Activated CD8-positive, alpha-beta memory T cell treated with anti-CD3 and anti-CD28 coated beads for 36 hours (primary cell): ENCODE measurements around the gene SPAG4. TPM values are rescaled to one million over a fixed set of nuclear protein-coding genes. Genes with fewer than 3 reads are reported as not detected.

ENCODE experiments used
- CTCF ChIA-PET: fragments of 350-600 bp; sonication (Branson Sonifier 250); formaldehyde crosslinking; loops from one replicate; lab custom pipeline; 2021; ENCODE audit warnings: antibody characterized with exemption; lab: Charles Lee
- POLR2A ChIA-PET: fragments of 350-600 bp; sonication (Branson Sonifier 250); formaldehyde crosslinking; loops from one replicate; lab custom pipeline; 2021; ENCODE audit warnings: antibody characterized with exemption; lab: Charles Lee
- total RNA-seq, 2 experiments: library from RNA; stranded (reverse); gene quantifications; one replicate each; pipeline ENCODE4 v1.2.3, GENCODE V29; 2021

The SPAG4 gene
- total RNA-seq, 2 experiments from 2014 or later: 3.5 to 4.7 TPM

DNA sequence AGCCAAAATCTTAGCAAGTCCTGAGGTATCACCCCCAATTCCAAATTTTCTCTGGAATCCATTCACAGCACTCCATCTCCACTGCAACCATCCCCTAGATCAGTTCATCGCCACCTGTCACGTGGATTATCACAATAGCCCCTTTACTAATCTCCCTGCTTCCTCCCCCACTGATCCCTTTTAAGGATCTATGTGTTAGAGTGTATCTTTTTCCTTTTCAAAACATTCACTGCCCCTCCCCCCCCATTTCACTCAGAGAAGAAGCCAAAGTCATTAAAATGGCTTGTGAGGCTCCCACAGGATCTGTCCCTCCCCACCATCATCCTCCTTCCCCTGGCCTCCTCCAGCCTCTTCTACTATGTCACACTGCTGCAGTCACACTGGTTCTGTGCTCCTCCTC lies 18.4 kb upstream of the SPAG4 start:
- ChIA-PET CTCF (interaction anchor here (1.1 kb wide), 1 partner anchor 9 kb away, joined by 3 read pairs; no protein-coding TSS in a partner anchor), POLR2A (no interaction called here)

DNA sequence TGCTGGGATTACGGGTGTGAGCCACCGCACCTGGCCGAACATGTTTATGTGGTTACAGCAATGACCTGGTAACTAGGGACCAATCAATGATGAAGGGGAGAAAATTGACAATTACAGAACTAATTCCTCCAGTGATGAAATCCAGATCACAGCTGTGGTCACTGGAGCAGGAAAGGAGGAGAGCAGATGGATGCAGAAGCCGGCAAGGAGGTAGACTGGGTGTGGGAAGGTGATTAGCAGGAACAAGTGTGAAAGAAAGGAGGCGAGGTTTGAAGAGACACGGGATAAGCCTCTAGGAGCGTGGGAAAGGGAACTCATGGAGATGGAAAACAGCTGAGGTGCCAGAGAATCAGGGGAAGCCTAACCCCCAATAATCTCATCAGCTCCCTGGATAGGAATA lies 17.2 kb upstream of the SPAG4 start:
- ChIA-PET CTCF (interaction anchor here (0.8 kb wide), 1 partner anchor 18 kb away, joined by 3 read pairs; no protein-coding TSS in a partner anchor), POLR2A (no interaction called here)

DNA sequence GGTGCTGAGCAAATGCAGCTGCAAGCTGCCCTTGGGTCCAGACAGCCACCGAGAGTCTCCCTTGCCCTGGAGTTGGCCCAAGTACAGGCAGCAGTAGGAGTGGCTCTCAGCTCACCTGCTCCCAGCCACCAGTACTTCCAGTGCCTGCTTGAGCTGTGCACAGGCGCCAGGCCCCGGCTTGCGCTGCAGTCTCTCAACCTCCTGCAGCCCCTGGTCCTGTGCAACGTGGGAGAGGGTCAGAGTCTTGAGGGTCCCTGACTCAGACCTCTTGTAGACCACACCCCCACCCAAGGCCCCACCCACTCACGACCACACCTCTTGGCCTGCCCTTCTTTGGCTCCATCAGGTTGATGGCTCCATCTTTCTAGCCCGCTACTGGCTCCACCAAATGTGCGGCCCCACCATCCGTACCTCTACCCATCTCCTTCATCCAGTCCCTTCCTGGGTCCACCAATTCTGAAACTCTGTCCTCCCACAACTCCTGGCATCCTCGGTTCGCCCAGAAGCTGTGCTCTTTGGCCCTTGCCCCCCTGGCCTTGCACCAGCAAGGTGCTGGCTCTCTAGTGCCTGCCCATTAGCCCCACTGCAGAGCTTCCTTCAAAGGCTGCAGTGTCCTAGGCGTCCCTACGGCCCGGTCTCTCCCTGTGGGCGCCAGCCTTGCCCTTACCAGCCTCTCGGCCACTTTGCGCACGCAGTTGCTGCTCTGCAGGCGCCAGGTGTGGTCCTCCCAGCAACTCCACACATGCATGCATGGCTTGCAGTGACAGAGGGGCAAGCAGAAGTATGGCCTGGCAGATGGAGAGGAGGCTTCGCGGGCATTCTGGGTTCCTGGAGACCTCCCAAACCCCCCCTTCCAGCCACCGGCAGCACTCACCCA lies 16.5 kb upstream of the SPAG4 start:
- ChIA-PET POLR2A (no interaction called here), CTCF (interaction anchor here (0.7 to 0.8 kb wide), 2 partner anchors 19 to 396 kb away, joined by 3 read pairs; no protein-coding TSS in a partner anchor)

DNA sequence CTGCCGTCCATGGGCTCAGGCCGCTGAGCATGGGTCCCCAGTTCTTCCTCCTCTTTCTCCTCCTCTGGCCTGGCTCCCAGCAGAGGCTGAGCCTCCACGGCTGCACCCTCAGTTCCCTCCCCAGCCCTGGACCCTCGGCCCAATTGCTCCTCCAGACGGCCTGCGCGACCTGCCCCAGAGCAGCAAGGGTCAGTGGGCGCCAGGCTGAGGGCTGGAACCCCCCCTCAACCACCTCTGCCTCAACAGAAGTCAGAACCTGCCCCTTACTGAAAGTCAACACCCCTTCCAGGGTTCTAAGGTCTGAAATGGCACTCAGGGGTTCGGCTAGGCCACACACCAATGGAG lies 15.9 kb upstream of the SPAG4 start:
- ChIA-PET CTCF (interaction anchor here (0.6 to 0.9 kb wide), 3 partner anchors 17 to 395 kb away, joined by 3 read pairs; no protein-coding TSS in a partner anchor), POLR2A (no interaction called here)

DNA sequence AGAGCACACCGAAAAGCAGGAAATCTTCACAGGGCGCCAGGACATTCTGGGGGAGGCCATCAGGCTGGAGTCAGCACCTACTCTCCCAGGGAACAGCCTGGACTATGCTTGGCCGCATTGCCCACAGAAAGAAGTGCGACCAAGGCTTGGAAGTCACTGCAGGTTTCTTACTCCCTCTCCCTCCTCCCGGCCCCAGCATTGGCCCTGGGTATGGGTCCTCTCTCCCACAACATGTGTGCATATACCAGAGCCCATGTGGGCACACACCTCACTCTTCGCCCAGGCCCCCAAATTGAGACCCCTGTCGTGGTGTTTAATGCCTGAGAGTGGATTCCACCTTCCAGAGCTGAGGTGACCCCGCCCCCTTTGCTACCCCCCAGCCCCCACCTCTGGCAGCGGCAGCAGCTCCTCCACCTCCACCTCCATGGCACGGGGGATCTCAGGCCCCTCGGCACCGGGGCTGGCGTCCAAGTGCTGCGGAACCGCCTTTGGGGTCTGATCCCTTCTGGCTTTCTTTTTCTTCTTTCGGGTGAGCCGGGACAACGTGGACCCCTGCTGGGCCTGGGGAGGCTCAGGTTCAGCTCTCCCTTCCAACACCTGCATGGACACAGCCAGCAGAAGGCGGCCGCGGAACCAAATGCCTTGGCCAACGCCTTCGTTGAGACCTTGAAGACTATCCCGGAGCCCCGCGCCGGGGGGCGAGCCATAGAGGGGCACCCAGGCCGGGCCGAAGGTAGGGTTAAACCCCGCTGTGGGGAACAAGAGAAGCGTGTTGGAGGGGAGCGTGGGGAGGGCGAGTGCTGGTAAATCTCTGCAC lies 15.2 kb upstream of the SPAG4 start:
- ChIA-PET CTCF (interaction anchor here (0.6 to 1.3 kb wide), 7 partner anchors 12 to 353 kb away, joined by 3 to 4 read pairs (median 4); partner anchors contain the start of gene SCAND1), POLR2A (interaction anchor here (0.6 to 1.1 kb wide), 3 partner anchors 18 to 131 kb away, joined by 3 to 4 read pairs (median 4); no protein-coding TSS in a partner anchor)

DNA sequence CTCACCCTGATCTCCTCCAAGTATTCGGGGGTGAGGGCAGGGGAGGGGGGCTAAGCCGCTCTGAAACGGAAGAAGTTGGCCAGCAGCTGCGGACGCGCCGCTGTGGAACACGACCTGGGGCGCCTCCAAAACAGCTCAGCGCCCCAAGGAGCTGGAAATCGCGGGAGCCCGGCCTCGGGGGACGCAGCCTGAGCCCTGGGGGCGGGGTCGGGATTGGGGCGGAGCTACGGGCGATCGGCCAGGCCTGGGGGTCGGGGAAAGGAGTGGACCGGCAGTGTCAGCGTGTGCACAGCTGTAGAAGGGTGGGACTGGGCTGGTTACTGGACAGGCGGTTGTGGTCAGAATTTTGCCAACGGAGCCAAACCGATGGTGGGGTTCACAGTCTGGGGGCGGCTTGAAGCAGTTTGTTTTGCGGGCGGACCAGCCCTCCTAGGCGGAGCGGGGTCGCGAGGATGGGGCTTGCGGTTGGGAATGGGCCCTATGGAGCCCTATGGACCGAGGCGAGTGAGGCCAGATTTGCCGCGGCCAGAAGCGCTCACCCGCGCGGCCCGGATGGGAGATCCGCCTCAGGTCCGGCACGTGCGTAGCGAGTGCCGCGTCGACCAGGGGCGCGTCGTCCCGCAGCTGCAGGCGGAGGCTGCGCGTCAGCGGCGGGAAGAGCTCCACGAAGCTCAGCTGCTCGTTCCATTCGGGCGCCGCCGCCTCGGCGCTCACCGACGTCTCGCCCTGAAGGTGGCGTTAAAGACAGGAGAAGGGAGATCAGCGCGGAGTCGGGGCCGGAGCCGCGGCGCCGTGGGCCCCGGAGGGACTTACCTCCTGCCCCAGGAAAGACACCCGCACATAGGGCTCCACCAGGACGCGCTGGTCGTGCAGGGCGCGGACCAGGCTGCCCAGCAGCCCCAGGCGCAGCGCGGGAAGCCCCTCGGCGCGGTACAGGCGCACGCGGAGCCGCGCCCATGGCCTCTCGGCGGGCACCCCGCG lies 14.3 kb upstream of the SPAG4 start:
- CTCF ChIA-PET: interaction anchor here (0.9 to 2.9 kb wide), 9 partner anchors 9 to 353 kb away, joined by 3 to 11 read pairs (median 4); partner anchors contain the start of genes SCAND1 and SPAG4

DNA sequence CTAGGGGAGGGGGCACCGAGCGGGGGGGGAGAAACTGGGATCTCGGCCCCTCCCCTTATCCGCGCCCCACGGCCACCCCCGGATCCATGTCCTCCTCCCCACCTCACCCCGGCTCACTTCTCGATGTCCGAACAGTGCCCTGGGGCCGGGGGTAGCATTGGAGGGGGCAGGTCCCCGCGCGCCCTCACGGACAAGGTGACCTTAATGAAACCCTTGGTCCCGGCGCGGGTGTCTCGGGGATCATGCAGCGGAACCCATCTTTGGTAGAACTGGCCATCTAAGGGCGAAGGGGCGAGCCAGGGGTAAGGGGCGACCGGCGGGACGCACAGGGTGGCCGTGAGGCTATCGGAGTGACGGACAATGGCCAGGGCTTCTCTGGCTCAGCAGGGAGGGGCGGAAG lies 13.6 kb upstream of the SPAG4 start:
- POLR2A ChIA-PET: interaction anchor here (0.6 kb wide), 1 partner anchor 18 kb away, joined by 8 read pairs; no protein-coding TSS in a partner anchor
- CTCF ChIA-PET: interaction anchor here (0.9 to 2.9 kb wide), 5 partner anchors 10 to 18 kb away, joined by 3 to 11 read pairs (median 3); partner anchors contain the start of gene SPAG4

More for the DNA sequence above, 14.3 kb upstream of the SPAG4 start:
- POLR2A ChIA-PET: interaction anchor here (0.6 to 1.1 kb wide), 4 partner anchors 17 to 130 kb away, joined by 3 to 8 read pairs (median 4); no protein-coding TSS in a partner anchor

DNA sequence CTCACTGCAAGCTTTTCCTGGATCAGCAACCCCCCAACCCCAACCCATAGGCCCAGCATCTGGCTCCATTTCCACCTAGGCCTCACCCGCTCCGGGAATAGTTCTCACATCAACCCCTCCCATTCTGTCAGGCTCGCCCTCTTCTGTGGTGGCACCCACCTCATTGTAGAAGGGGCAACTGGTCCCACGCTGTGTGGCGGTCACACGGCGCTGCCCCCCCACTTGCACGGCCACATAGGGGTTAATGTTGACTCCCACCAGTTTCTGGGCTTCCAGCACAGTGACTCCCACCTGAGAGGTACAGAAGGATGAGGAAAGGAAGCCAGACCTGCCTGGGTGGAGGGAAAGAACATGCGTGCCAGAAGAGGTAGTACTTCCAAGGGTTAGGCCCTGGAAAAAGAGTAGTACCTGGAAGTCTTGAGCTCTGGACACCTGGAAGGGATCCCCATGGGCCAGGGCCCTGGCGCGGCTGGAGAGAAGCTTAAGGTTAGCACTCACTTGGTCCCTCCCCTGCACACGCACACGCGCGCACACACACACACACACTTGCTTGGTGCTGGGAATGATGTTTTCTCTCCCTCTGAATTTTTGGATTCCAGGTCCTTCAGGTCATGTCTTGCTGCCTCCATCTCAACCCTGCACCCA lies 12.7 kb upstream of the SPAG4 start:
- ChIA-PET POLR2A (no interaction called here), CTCF (interaction anchor here (1.0 to 2.9 kb wide), 3 partner anchors 11 to 17 kb away, joined by 3 to 11 read pairs (median 11); partner anchors contain the start of gene SPAG4)

DNA sequence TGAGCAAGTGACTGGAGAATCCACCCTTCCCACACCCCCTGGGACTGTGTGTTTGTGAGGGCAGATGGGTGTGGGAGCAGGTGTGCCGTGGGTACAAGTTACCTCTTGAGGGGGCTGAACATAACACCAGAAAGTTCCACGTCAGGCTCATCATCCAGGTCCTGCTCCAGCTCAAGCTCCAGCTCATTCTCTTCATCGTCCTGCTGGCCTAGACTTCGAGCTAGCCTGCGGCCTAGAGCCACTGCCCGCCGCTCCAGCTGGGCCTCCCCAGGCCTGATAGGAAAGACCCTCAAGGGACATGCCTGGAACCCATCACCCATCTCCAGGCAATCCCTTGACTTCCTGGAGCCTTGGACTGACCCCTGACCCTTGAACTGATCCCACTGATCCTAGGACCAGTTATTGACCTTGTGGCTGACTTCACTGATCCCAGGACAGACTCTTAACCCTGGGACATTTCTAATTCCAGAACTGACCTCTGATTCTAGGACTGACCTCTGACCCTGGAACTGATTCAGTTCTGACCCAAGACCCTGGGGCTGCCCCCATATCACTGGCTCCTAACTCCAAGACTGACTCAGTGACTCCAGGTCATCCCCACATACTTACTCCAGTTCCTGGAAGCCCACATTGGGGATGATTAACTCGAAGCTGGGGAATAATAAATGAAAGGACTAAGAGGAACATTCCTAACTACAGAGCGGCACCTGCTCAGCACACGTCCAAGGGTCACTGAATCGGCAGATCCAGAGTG lies 11.8 kb upstream of the SPAG4 start:
- ChIA-PET POLR2A (no interaction called here), CTCF (interaction anchor here (1.8 to 2.9 kb wide), 4 partner anchors 10 to 141 kb away, joined by 4 to 11 read pairs (median 8); partner anchors contain the start of gene SPAG4)

DNA sequence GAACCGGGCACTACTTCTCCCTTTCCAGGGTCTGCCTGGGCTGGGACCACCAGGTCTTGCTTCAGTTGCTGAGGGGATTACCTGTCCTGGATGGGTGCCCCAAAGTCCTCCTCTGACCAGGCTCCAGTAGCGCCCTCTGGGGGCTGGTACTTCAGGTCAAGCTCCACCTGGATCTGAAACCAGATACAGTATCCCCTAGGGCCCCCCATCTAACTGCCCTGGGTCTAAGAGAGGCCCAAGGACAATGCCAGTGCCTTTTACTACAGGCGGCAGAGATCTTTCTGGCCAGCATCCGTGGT lies 11.2 kb upstream of the SPAG4 start:
- ChIA-PET CTCF (interaction anchor here (1.8 to 2.7 kb wide), 3 partner anchors 9 to 142 kb away, joined by 4 to 11 read pairs (median 5); no protein-coding TSS in a partner anchor), POLR2A (no interaction called here)

DNA sequence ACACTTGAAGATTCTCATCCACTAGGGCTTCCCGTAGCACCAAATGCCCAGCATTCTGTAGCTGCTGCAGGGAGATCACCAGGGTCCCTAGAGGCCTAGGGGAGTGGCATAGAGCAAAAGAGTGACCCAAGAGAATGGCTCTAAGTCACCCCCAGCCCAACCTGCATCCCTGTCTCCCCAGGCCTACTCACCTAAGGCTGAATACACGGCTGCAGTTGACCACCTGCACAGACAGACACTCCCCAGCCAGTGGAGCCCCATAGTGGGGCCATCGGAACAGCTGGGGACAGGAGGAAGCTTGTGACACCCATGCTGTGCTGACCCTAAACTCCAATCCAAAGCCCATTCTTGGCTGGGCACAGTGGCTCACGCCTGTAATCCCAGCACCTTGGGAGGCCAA lies 9.5 kb upstream of the SPAG4 start:
- POLR2A ChIA-PET: no interaction called here
- CTCF ChIA-PET: no interaction called here

DNA sequence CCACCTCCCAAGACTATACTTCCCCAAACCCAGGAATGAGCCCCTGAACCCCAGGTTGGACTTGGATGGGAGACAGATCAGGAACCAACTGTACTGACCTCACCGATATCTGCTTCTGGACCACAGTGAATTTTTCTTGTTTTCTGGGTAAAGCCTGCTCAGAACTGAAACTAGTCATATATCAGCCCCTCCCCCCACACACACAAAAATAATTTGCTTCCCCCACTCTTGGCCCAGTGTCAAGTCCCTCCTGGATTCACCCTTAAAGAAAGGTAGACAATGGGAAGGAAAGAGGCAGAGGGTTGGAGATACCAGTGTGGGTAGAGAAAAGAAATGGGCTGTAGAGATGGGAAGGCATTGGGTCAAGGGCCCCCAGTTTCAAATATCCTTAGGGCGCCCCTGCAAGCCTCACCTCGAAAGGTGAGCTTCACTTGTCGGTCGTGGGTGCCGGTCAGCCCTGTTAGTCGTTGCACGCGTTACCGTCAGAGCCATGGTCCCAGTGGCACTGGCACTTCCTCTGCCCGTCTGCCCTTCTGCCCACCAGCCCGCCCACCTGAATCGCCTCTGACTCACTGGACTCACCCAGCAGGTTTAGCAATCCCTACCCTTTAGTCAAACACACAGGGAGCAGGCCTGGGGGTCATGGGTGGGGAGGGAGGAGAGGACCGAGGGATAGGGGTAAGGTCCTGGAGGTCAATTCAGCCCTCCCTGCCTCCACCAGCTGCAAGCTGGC lies 8.5 kb upstream of the SPAG4 start:
- POLR2A ChIA-PET: interaction anchor here (0.7 kb wide), 1 partner anchor 9 kb away, joined by 3 read pairs; no protein-coding TSS in a partner anchor

DNA sequence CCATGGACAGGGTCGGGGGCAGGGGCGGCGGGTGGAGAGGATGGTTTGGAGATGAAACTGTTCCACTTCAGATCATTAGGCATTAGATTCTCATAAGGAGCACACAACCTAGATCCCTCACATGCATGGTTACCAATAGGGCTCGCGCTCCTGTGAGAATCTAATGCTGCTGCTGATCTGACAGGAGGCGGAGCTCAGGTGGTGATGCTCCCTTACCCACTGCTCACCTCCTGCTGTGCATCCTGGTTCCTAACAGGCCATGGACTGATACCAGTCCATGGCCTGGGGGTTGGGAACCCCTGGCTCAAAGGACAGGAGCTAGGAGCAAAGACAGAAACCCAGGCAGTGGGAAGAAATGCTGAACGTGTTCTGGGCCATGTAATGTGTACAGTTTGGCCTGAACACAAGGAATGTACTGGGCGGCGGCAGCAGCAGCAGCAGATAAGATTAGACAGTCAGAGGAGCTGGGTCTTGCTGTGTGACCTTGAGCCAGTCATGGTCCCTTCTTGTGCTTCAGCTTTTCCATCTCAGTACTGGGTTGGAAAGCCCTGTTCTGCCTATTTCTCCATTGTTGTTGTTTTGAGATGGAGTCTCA lies 4.7 kb upstream of the SPAG4 start:
- POLR2A ChIA-PET: no interaction called here
- CTCF ChIA-PET: interaction anchor here (0.9 kb wide), 1 partner anchor 155 kb away, joined by 3 read pairs; the partner anchor contains the start of gene CEP250

More for the DNA sequence above, 8.5 kb upstream of the SPAG4 start:
- CTCF ChIA-PET: interaction anchor here (0.7 kb wide), 1 partner anchor 53 kb away, joined by 3 read pairs; no protein-coding TSS in a partner anchor

DNA sequence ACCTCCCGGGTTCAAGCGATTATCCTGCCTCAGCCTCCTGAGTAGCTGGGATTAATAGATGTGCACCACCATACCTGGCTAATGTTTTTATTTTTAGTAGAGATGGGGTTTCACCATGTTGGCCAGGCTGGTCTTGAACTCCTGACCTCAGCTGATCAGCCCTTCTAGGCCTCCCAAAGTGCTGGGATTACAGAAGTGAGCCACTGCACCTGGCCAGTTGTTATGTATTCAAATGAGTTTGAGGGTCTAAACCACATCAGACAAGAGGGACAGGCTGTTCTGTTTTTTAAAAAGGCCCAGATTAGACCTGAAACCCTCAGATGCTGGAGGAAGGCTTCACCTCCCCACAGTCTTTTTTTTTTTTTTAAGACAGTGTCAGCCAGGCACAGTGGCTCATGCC lies 4.1 kb upstream of the SPAG4 start:
- ChIA-PET CTCF (interaction anchor here (0.9 kb wide), 1 partner anchor 156 kb away, joined by 3 read pairs; the partner anchor contains the start of gene CEP250), POLR2A (interaction anchor here (0.6 kb wide), 1 partner anchor 120 kb away, joined by 3 read pairs; no protein-coding TSS in a partner anchor)
